ENCODE results near the gene HOATZ. TPM values are rescaled to one million over a fixed set of nuclear protein-coding genes. Genes with fewer than 3 reads are reported as not detected.

HOATZ gene
- total and polyA plus RNA-seq, 10 donors = not detected

GRCh38 chr11:111577821-111578220 lies 63.2 kb downstream of the HOATZ start:
- TF ChIP-seq CTCF (IDR thresholded peaks at IDR 0.05 in 8 of 11, conservative IDR thresholded peaks at IDR 0.05 in 3 of 11) = no peak
- no peak for TF ChIP-seq POLR2A (IDR thresholded peaks at IDR 0.05)
- no peak for TF ChIP-seq POLR2AphosphoS5 (IDR thresholded peaks at IDR 0.05)
- Histone ChIP-seq H3K9me3 (no peaks in the 10 kb centered on the region), H3K4me1 (peaks cover 0 to 9% (median 2%) of the 10 kb centered on the region in 6 donors), H3K4me3 (no peak overlapping the region), H3K27me3 (replicated peaks in 1 of 7) (no peaks in the 10 kb centered on the region), H3K36me3 (no peaks in the 10 kb centered on the region), H3K27ac (no peak overlapping the region)
- intact Hi-C loops (cut with DNase I; ENCODE audit: low total_unique reads) = no loop called here
- no peak for DNase-seq
- 47 to 57% (median 54%) methylated on average over 4 of the region's 4 CpGs for WGBS, 5 donors

- Histone ChIP-seq H3K27me3 (replicated peaks in 1 of 7) (no peaks in the 10 kb centered on the region), H3K9me3 (no peaks in the 10 kb centered on the region), H3K36me3 (no peaks in the 10 kb centered on the region), H3K4me3 (no peak overlapping the region), H3K4me1 (no peaks in the 10 kb centered on the region), H3K27ac (no peak overlapping the region)
- no peak for TF ChIP-seq POLR2AphosphoS5 (IDR thresholded peaks at IDR 0.05)
- TF ChIP-seq CTCF (IDR thresholded peaks at IDR 0.05 in 8 of 11, conservative IDR thresholded peaks at IDR 0.05 in 3 of 11) = no peak
- no peak for TF ChIP-seq POLR2A (IDR thresholded peaks at IDR 0.05)
- WGBS, 5 donors = 96 to 100% (median 100%) methylated on average over 1 of the region's 1 CpG
- no peak for DNase-seq
- intact Hi-C loops (cut with DNase I; ENCODE audit: low total_unique reads) = no loop called here
These were observed 66.8 kb downstream of the HOATZ start for GRCh38 chr11:111581341-111581740.

GRCh38 chr11:111582163-111582562 lies 67.6 kb downstream of the HOATZ start:
- H3K4me1 ChIP-seq = no peaks in the 10 kb centered on the region
- intact Hi-C loops (cut with DNase I; ENCODE audit: low total_unique reads) = no loop called here
- H3K36me3 ChIP-seq = no peaks in the 10 kb centered on the region
- no peaks in the 10 kb centered on the region for H3K27me3 ChIP-seq (replicated peaks in 1 of 7)
- DNase-seq = no peak
- no peak for TF ChIP-seq POLR2A (IDR thresholded peaks at IDR 0.05)
- no peak for TF ChIP-seq POLR2AphosphoS5 (IDR thresholded peaks at IDR 0.05)
- no peak for TF ChIP-seq CTCF (IDR thresholded peaks at IDR 0.05 in 8 of 11, conservative IDR thresholded peaks at IDR 0.05 in 3 of 11)
- H3K9me3 ChIP-seq = no peaks in the 10 kb centered on the region
- H3K27ac ChIP-seq = no peak overlapping the region
- no peak overlapping the region for H3K4me3 ChIP-seq

- Histone ChIP-seq H3K27me3 (replicated peaks in 1 of 7) (no peaks in the 10 kb centered on the region), H3K9me3 (no peaks in the 10 kb centered on the region), H3K27ac (no peak overlapping the region), H3K36me3 (no peaks in the 10 kb centered on the region), H3K4me1 (no peaks in the 10 kb centered on the region), H3K4me3 (no peak overlapping the region)
- 73 to 83% (median 78%) methylated on average over 4 of the region's 4 CpGs for WGBS, 5 donors
- DNase-seq = no peak
- intact Hi-C loops (cut with DNase I; ENCODE audit: low total_unique reads) = no loop called here
- no peak for TF ChIP-seq POLR2AphosphoS5 (IDR thresholded peaks at IDR 0.05)
- TF ChIP-seq POLR2A (IDR thresholded peaks at IDR 0.05) = no peak
- no peak for TF ChIP-seq CTCF (IDR thresholded peaks at IDR 0.05 in 8 of 11, conservative IDR thresholded peaks at IDR 0.05 in 3 of 11)
These were observed 68.3 kb downstream of the HOATZ start for GRCh38 chr11:111582881-111583280.

Data from spleen (tissue), 11 donors.